ENCODE data around the gene EXD2.
A peak's percentile ranks its signal among the peaks of the same experiment; 100 is the strongest.
"Not testable (repeated sequence)": the region's sequence is repeated elsewhere in the genome, so short reads cannot be mapped to it uniquely, and the experiment has no call there.

The EXD2 gene

GRCh38 chr14:69252851-69253250 lies 61.6 kb downstream of the EXD2 start:
- no peak for DNase-seq (ENCODE audit: low read depth)

GRCh38 chr14:69259168-69259526 lies 67.8 kb downstream of the EXD2 start:
- no peak for DNase-seq (ENCODE audit: low read depth)

- DNase-seq (ENCODE audit: low read depth): no peak
These were observed 68.4 kb downstream of the EXD2 start, which contains the start of gene GALNT16 for GRCh38 chr14:69259527-69260189. Gene GALNT16 (plus strand): TSS chr14:69260158. CDS start chr14:69260291, 133 bp downstream.

- no peak for DNase-seq (ENCODE audit: low read depth)
These were observed 69.0 kb downstream of the EXD2 start for GRCh38 chr14:69260190-69260860.

- DNase-seq (ENCODE audit: low read depth): no peak
These were observed 69.7 kb downstream of the EXD2 start for GRCh38 chr14:69260861-69261564.

- DNase-seq (ENCODE audit: low read depth): no peak
These were observed 70.5 kb downstream of the EXD2 start for GRCh38 chr14:69261761-69262331.

GRCh38 chr14:69262516-69262915 lies 71.2 kb downstream of the EXD2 start:
- DNase-seq (ENCODE audit: low read depth): no peak

- peak; percentile 83 for DNase-seq (ENCODE audit: low read depth)
These were observed 72.1 kb downstream of the EXD2 start for GRCh38 chr14:69263364-69263763.

- DNase-seq (ENCODE audit: low read depth): no peak
These were observed 72.5 kb downstream of the EXD2 start for GRCh38 chr14:69263771-69264170.

GRCh38 chr14:69266572-69267345 lies 75.5 kb downstream of the EXD2 start:
- no peak for DNase-seq (ENCODE audit: low read depth)

- DNase-seq (ENCODE audit: low read depth): no peak
These were observed 76.2 kb downstream of the EXD2 start for GRCh38 chr14:69267492-69267891.

GRCh38 chr14:69268223-69268622 lies 76.9 kb downstream of the EXD2 start:
- DNase-seq (ENCODE audit: low read depth): no peak

- peak; percentile 40 for DNase-seq (ENCODE audit: low read depth)
These were observed 77.5 kb downstream of the EXD2 start for GRCh38 chr14:69268763-69269162.

GRCh38 chr14:69269381-69269780 lies 78.1 kb downstream of the EXD2 start:
- DNase-seq (ENCODE audit: low read depth): no peak

- no peak for DNase-seq (ENCODE audit: low read depth)
These were observed 78.8 kb downstream of the EXD2 start for GRCh38 chr14:69270097-69270496.

- DNase-seq (ENCODE audit: low read depth): no peak
These were observed 79.8 kb downstream of the EXD2 start for GRCh38 chr14:69270795-69271708.

- no peak for DNase-seq (ENCODE audit: low read depth)
These were observed 83.0 kb downstream of the EXD2 start for GRCh38 chr14:69274321-69274720.

- DNase-seq (ENCODE audit: low read depth): no peak
These were observed 84.0 kb downstream of the EXD2 start for GRCh38 chr14:69275331-69275730.

GRCh38 chr14:69277356-69277755 lies 86.1 kb downstream of the EXD2 start:
- DNase-seq (ENCODE audit: low read depth): not testable (repeated sequence)

- no peak for DNase-seq (ENCODE audit: low read depth)
These were observed 89.5 kb downstream of the EXD2 start for GRCh38 chr14:69280746-69281291.
